ENCODE results near the gene ZNF892. TPM values are rescaled to one million over a fixed set of nuclear protein-coding genes. Genes with fewer than 3 reads are reported as not detected.

The ZNF892 gene
- total RNA-seq, 1 donor: 4.9 TPM

GRCh38 chr2:95166065-95166763 is 41.1 kb upstream of the ZNF892 start:
- no peak for DNase-seq (ENCODE audit: low read depth)
- no peak for TF ChIP-seq CTCF (IDR thresholded peaks at IDR 0.05; ENCODE audit: insufficient read depth, low read length)
- H3K4me3 ChIP-seq (ENCODE audit: low read depth, low read length): peak overlapping the region; percentile 100

GRCh38 chr2:95171902-95172301 is 35.4 kb upstream of the ZNF892 start:
- no peak overlapping the region for H3K4me3 ChIP-seq (ENCODE audit: low read depth, low read length)
- no peak for DNase-seq (ENCODE audit: low read depth)
- TF ChIP-seq CTCF (IDR thresholded peaks at IDR 0.05; ENCODE audit: insufficient read depth, low read length): no peak

GRCh38 chr2:95174031-95174542 is 33.2 kb upstream of the ZNF892 start:
- TF ChIP-seq CTCF (IDR thresholded peaks at IDR 0.05; ENCODE audit: insufficient read depth, low read length): no peak
- no peak overlapping the region for H3K4me3 ChIP-seq (ENCODE audit: low read depth, low read length)
- no peak for DNase-seq (ENCODE audit: low read depth)

- no peak for TF ChIP-seq CTCF (IDR thresholded peaks at IDR 0.05; ENCODE audit: insufficient read depth, low read length)
- no peak overlapping the region for H3K4me3 ChIP-seq (ENCODE audit: low read depth, low read length)
- no peak for DNase-seq (ENCODE audit: low read depth)
Observed at GRCh38 chr2:95179451-95179850, 27.9 kb upstream of the ZNF892 start.

GRCh38 chr2:95181774-95182173 is 25.5 kb upstream of the ZNF892 start:
- no peak for DNase-seq (ENCODE audit: low read depth)
- no peak for TF ChIP-seq CTCF (IDR thresholded peaks at IDR 0.05; ENCODE audit: insufficient read depth, low read length)
- H3K4me3 ChIP-seq (ENCODE audit: low read depth, low read length): no peak overlapping the region

GRCh38 chr2:95185197-95185596 is 22.1 kb upstream of the ZNF892 start:
- no peak for DNase-seq (ENCODE audit: low read depth)
- no peak overlapping the region for H3K4me3 ChIP-seq (ENCODE audit: low read depth, low read length)
- no peak for TF ChIP-seq CTCF (IDR thresholded peaks at IDR 0.05; ENCODE audit: insufficient read depth, low read length)

- DNase-seq (ENCODE audit: low read depth): no peak
- no peak for TF ChIP-seq CTCF (IDR thresholded peaks at IDR 0.05; ENCODE audit: insufficient read depth, low read length)
Observed at GRCh38 chr2:95185973-95186372, 21.3 kb upstream of the ZNF892 start.

More at GRCh38 chr2:95185973-95186372, 21.3 kb upstream of the ZNF892 start:
- H3K4me3 ChIP-seq (ENCODE audit: low read depth, low read length): no peak overlapping the region
